NCI-H526 treated with DMSO at 0.1 percent for 48 hours (cell line): ENCODE results near the gene TAC3.
"Not testable (repeated sequence)": the region's sequence is repeated elsewhere in the genome, so short reads cannot be mapped to it uniquely, and the experiment has no call there.

ENCODE experiments used
- DNase-seq: peaks from one replicate; lab custom pipeline; 2025; lab: John Stamatoyannopoulos, UW

Gene TAC3

DNA sequence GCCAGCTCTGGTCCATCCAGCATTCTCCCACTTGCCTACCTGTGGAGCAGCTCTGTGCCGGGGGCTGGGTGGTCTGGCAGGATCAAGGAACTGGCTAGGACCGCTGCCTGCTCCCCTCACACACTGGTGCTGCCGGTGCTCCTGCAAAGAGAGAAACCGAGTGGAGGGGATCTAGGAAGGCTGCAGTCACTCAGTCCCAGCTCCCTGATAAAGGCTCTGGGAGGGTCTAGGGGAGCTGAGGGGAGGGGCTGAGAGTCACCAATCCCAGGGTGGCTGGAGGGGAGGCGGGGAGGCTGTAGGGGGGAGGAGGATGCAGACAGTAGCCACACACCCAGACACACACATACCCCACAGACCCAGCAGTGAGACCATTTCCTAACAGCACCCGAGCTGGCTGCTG is at the start of gene TAC3:
TSS of gene TAC3 (minus strand) at position 182 of the 400 bp plus-strand sequence. CDS start 732 bp downstream, outside the sequence.
- DNase-seq: no peak

DNA sequence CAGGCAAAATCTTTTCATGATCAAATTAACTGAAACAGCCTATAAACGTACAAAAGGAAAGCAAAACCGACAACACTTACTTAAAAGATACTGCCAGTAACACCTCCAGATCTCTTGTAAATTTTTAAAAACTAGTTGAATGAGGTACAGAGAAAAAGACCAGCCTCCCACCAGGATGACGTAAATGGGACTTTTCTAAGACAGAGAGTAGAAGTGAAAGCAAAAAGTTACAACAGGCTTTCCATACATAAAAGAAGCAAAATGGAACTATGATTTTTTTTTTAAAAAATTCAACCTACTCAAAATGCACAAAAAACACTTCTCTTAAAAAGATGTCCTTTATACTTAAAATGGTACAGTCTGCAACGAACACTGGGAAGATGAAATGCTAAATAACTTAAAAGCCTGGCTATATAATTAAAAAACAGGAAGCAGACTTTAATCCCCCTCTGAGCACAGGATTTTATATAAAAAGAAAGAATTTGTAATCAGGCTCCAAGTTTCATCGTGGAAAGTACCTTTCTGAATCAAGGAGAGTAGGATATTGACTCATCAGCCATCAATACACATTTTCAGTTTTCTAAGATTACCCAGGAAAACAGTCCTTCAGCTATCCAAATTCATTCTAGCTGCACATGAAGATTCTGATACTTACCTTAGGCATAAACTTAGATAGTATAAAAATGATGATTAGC is 47.8 kb upstream of the TAC3 start:
- no peak for DNase-seq

DNA sequence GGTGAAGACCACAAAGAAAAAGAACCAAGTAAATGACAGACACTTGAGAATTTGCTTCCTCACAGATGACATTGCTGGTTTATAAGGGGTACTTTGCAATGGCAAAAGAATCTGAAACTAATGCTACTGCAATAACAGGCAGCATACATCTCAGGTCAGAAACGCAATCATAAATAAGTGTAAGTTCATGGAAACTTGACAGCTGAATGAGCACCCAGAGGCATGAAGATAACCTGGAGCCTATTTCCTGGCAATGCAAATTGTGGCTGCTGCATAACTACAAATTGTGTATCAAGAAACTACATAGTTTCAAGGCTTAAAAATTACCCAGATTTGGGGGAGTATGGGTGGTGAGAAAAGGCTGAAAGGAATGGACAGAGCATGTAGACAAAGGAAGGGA is 42.1 kb upstream of the TAC3 start:
- no peak for DNase-seq

DNA sequence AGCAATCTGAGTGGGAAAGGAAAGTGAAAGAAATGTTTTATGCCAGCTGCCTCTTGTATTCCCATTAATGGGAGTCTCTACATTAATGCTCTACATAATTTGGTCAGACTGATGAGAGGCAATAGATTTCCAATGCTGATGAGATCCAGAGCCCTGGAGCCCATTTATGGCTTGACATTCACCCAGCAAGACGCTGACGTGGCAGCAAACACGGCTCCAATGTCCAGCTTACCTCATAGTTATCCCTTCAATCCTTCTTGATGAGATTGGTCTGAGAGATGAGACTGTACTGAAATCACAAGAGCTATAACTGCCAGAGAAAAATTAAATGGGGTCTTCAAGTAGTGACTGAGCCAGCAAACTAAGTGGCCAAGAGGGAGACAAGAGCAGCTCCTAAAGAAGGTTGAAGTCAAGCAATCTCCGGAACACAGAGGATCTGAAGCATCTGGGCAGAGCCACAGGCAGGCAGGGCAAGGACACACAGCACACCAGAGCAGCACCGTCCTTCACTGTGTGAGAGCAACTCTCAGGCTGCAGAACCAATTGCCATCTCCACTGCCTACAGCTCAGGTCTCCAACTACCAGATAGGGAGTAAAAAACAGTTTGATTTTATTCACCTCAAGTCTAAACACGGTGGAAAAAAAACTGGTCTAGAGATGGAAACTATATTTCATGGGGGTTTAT is 40.9 kb upstream of the TAC3 start:
- no peak for DNase-seq

DNA sequence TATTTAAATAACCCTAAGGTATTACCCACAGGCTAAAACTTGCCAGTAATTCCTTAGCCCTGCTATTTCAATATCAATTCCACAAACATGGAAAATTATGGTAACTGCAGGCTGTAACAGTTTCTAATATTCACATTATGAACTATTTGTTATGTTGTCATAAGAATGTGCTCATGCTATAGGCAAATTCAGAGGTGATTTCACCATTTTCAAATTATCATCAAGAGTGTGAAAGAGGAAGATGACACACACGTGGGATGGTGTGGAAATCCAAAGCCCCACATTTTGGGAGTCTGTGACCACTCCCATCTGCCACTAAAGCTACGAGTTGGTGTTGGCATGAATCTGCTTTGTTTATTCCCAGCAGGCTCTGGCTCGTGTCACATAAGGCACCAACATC is 39.5 kb upstream of the TAC3 start:
- DNase-seq: no peak

DNA sequence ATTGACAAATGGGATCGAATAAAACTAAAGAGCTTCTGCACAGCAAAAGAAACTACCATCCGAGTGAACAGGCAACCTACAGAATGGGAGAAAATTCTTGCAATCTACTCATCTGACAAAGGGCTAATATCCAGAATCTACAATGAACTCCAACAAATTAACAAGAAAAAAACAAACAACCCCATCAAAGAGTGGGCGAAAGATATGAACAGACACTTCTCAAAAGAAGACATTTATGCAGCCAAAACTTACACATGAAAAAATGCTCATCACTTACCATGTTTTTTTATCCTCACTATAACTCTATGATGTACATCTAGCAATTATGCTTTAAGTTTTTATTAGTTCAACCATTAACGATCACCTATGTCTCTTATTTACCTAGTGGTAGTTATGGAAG is 37.6 kb upstream of the TAC3 start:
- not testable (repeated sequence) for DNase-seq

DNA sequence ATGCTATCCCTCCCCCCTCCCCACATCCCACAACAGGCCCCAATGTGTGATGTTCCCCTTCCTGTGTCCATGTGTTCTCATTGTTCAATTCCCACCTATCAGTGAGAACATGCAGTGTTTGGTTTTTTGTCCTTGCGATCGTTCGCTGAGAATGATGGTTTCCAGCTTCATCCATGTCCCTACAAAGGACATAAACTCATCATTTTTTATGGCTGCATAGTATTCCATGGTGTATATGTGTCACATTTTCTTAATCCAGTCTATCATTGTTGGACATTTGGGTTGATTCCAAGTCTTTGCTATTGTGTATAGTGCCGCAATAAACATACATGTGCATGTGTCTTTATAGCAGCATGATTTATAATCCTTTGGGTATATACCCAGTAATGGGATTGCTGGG is 36.8 kb upstream of the TAC3 start:
- DNase-seq: not testable (repeated sequence)

DNA sequence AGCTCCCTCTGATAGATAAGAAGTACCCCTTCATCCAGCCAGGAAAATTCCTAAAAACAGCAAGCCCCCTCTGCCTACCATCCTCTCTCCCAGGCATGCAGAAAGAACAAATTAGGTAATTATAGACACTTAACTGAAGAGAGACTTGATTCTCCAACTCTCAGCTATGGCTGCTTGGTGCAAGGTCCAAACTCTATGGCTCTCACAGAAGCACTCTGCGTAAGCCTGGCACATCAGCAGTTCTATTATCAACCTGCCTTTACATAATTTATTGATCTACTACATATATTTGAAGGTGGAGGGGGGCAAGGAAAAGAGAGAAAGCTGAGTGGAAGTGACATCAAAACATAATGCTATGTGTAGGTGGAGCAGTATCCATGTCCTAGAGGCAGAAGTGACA is 34.7 kb upstream of the TAC3 start:
- no peak for DNase-seq

DNA sequence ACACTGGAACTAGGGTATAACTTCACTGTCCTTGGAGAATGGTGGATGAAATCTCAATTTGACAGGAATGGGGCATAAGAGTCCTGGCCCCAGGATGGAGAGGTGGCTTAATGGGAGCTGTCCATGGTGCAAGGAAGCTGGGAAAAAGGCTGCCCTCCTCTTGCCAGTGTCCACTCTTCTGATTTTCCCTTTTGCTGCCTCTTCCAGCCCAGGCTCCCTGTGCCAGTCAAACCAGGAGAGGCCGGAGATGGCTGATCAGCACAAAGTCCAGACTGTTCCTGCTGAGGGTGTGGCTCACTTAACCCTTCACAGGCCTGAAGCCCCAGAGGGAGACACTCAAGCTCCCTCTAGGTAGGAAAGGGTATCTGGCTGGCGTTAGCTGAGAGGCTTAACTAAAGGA is 33.6 kb upstream of the TAC3 start, which contains the start of gene MYO1A:
TSS of gene MYO1A (minus strand) at position 240 of the 400 bp plus-strand sequence. CDS start 1,806 bp downstream, outside the sequence.
- no peak for DNase-seq

DNA sequence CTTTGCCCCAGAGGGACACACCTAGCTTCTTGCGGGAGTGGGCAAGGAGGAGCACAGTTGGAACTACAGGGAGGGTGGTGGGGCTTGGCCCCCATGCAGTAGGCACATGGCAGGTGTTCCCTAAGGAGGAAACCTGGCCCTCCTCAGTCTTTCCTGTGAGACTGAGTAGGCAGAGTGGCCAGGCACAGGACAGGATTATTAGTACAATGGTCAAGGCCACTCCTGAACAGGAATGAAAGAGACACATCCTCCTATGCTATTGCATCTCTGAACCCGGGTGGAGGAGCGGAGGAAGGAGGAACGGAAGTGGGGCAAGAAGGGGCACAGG is 32.8 kb upstream of the TAC3 start:
- DNase-seq: no peak

DNA sequence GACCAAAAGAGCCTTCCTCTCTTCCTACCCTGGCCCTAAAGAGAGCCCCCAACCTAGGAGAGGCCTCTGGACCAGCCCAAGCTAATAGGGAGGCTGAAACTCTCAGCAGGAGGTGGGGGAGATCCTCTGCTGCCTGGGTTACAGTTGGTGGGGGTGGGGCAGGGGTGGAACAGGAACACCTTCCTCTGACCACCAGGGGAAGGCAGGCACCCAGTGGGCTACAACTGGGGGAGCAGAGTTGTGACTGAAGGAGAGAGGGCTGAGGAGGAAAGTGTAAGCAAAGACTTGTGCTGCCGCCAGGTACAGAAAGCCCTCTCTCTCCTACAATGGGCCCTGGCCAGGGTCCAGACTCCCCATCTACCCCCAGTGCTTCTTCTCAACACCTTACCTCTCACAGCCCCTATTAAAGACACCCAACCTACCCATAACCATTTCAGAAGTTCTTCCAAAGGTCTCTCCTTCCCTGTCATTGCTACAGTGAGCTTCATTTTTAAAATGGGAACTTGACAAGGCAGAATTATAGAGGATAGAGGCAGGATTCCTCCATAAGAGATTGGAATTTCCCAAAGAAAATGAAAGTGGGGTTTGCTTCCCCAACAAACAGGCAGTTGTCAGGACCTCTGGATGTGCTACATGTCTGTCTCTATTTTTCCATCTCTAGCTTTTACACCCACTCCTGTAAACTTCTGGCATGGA is 32.2 kb upstream of the TAC3 start:
- DNase-seq: no peak

DNA sequence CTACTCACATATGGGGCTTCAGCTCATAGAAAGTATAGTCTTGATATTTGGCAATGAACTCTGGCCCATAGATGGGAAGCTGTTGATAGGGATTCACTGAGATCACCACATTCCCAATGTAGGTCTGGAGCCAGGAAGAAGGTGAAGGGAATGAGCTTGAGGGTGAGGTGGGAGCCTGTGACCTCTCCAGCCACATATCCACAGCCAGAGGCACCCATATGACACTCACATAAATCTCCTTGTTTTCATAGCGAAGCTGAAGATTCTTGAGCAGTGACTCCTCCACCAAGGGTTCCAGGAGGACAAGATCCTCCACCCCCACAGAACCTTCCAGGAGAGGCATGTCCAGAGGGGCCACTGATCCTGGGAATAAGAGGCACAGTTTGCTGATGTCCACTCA is 31.7 kb upstream of the TAC3 start:
- no peak for DNase-seq

DNA sequence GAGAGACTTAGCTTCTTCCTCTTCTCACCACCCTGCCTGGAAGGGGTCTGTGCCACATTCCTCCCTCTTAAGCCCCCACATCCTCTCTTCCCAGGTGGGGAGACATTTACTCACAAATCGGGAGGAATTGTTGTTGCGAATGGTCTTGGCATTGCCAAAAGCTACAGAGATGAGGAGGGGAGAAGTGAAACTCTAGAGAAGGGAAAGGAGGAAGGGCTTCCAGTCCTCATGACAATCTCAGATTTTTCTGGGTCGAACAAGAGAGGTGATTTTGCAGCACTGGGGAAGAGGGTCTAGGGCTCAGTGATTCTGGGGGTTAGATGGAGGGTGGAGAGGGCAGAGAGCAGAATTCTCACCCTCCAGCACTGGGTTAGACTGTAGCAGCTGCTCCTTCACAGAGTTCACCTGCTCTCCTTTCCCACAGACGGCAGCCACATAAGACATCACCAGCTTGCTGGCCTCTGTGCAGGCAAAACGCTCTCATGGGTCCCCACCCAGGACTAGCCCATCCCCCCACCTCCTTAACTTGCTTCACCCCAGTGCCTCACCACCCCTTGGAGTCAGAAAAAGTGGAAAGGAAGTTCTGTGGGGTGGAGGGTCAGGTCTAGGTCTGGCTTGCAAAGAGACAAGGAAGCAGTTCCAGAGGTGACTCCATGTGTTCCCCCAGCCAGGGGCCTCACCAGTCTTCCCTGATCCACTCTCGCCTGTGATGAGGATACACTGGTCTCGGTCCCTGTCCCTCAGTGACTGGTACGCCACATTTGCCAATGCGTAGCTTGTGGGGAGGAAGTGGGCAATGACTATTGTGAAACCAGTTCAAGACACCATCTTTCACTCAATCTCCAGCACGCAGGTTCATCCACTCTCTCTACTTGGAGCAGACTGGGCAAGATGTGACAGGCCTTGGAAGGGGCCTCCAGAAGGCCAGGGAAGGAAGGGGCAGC is 30.9 kb upstream of the TAC3 start:
- DNase-seq: no peak

DNA sequence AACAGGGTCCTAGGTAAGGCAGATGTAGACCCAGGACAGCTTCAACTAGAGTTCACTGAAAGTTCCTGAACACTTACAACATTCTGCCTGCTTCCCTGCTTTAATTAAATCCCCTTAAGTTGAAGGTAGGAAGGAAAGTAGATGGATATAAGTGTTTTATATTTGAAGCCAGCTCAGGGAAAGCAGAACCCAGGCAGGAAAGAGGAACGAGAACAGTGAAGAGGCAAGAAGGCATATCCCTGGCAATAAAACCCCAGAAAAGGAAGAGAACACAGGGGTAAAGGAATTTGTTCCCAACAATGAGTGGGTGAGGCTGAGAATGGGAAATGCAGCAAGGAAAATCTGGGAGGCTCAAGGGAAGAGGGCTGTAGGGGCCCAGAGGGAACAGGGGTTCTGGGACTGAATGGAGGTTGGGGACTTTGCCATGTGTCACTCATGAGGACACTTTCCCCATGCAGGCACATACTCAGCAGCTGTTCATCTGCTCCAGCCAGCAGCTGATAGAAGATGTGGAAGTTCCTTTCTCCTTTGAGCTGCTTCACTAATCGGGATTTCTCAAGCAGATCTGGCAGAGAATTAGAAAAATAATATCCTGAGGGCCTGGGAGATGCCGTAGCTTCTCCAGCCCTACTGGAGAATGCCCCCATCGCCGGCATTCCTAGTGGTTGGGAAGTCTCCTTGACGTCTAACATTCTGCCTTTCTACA is 29.9 kb upstream of the TAC3 start:
- DNase-seq: no peak

DNA sequence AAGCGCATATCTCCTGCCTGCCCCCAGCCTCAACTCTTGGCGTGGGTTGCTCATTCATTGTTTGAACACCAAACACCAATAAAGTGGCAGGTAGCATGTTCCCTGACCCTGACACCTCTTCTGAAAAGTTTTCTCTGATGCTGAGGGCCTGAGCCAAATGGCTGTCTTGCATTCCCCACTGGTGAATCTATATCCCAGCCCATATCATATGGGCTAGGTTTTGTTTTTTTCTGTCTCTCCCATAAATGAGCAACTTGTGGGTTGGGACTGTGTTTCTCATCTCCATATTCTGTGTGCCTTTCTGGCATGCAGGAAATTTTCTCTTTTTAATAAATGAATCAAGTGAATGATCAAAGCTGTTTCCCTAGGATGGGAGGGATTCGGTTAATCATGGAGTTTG is 28.6 kb upstream of the TAC3 start:
- no peak for DNase-seq

DNA sequence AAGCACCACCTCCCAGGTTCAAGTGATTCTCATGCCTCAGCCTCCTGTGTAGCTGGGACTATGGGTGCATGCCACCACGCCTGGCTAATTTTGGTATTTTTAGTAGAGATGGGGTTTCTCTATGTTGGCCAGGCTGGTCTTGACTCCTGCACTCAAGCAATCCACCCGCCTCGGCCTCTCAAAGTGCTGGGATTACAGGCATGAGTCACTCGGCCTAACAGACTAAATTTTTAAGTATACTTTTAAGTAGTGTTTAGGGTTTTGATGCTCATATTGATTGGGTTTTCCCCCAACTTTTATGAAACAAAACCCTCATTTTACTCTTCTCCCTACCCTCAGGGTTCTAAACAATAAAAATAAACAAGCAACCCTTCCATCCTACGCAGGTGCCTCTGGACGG is 28.1 kb upstream of the TAC3 start:
- no peak for DNase-seq

DNA sequence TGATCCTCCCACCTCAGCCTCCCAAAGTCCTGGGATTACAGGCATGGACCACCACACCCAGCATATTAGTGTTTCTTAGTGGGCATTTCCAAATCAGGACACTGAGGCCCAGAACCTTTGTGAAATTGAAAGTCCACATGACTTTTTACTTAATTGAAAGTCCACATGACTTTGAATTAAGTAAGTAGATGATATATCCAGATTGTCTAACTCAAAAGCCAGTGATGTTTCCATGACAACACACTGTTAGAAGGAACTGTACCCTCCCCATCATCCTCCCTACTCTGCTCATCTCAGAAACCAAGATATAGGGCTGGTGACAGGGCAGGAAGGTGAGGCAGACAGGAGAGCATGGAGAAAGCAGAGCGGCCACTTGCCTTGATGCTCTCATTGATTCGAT is 26.4 kb upstream of the TAC3 start:
- DNase-seq: no peak

DNA sequence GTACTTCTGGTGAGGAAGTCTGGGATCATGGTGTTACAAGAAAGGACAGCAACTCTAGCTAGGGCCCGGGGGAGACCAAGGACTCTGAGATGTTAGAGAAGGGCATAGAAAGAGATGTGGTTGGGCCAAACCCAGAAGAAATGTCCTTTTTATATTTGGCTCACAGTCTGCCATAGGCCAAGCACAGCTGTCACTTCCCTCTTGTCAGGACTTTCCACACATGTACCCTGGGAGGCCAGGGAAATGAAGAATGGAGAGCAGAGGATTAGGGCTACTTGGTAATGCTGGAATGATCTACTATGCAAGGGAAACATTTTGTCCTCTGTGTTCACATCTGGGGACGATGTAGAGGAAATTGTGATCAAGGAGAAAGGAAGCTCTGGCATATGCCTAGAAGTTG is 24.4 kb upstream of the TAC3 start:
- DNase-seq: no peak

DNA sequence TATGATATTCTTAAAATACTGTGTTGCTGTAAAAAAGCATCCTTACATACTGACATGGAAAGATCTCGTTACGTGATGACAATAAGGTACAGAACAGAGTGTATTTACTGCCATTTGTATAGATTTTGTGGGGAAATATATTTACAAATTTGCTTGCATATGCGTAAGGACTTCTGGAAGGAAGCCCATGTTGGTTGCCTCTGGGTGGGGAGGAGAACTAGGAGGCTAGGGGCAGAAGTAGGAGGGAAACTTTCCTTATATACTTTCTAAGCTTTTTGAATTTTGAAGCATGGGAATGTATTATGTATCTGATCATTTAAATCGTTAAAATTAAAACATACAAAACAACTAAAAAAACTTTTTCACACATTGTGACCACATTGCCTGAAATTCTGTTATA is 23.9 kb upstream of the TAC3 start:
- DNase-seq: no peak

DNA sequence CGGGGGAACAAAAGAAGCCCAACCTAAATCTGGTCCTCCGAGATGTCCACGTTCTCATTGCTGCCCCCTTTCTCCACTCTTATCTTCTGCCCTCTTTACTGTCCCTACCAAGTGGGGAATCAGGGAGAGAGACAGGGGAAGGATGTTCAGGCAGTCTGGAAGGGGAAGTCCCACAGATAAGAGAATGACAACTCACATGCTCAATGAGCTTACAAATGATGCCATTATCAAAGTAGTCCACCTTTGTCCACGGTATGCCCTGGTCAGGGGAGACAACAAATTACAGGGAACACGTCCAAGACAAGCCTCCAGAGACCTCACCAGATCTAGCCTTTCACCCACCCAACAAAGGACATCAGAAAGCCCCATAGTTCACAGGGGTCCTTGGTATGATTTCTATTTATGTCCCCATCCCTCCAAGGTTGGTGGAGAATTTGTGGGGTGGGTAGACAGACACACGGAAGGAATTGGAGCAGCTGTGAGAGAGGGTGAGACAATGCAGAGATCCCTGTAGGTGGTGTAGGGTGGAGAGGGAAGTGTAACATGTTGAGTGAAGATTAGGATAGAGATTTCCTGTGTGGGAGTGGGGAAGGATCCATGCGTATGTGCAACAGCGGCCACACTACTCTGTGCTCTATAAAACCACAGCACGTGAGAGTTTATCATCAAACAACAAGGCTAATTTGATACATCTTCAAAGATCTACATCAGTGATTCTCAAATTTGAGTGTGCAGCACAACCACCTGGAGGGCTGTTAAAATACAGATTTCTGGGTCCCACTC is 22.9 kb upstream of the TAC3 start:
- no peak for DNase-seq

DNA sequence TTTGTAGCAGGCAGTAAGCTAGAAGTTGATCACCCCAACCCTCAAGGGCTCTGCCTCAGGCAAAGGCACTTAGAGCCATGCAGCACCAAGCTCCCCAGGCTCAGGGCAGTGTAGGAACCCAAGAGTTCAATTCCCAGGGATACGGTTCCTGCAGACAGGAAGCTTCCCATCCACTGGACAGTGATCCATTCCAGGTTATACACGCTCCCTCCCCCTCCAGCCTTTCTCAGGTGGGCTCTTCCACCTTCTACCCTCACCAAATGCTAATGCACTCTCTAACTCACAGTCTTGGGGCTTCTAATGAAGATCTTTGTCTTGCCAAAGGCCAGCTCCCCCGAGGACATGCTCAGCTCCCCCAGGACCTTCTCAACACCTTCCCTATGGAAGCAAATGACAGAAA is 20.9 kb upstream of the TAC3 start:
- DNase-seq: no peak
